ENCODE data around the gene SLC10A1.
A peak's percentile ranks its signal among the peaks of the same experiment; 100 is the strongest.
"Not testable (repeated sequence)": the region's sequence is repeated elsewhere in the genome, so short reads cannot be mapped to it uniquely, and the experiment has no call there.

Gene SLC10A1

DNA sequence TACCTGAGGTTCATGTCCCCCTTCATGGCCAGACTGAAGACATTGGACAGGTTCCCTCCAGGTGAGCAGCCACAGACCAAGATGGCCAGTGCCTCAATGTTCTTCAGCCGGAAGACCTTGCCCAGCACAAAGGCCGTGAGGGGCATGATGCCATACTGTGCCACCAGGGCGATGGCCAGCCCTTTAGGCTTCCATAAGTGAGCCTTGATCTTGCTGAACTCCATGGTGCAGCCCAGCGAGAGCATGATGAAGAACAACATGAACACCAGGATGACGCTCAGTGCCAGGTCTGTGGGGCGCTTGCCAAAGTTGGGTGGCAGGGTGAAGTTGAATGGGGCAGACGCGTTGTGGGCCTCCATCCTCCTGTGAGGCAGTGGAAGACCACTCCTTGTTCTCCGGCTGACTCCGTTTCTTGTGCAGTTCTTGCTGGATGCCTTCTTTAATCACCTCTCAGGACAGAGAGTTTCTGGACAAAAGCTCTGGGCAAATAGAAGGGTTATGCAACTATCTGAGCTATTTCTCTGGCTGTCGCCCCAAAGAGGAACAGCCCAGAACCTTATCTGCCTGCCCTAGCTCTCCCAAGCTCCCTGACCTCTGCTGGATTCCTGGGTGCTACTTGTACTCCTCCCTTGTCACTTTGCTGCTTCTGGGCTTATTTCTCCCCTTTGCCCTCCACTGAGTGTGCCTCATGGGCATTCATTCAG lies at the start of gene SLC10A1:
Gene SLC10A1, minus strand, starts transcription at position 445 of the 704 bp plus-strand sequence. Its CDS starts 86 bp downstream, at position 359.
- DNase-seq: no peak

DNA sequence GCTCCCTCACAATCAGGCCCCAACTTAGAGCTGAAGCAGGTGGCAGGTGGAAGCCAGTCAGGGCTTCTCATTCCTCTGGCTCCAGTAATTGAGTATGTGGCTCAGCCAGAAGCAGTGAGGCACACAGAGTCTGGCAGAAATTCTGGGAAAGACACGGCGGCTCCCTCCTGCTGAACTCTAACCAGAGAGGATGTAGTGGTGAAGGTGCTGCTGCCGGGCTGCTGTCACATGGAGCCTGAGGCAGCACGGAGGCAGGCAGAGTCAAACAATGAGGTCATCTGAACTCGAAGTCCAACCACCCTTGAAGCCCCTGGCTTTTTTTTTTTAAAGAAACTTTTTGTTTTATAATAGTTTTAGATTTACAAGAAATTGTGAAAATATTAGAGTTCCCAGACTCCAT lies 48.7 kb upstream of the SLC10A1 start:
- DNase-seq: no peak

- DNase-seq: no peak
These were observed 48.1 kb upstream of the SLC10A1 start for GRCh38 chr14:69845050-69845581.

GRCh38 chr14:69844171-69844570 lies 47.1 kb upstream of the SLC10A1 start:
- DNase-seq: no peak

DNA sequence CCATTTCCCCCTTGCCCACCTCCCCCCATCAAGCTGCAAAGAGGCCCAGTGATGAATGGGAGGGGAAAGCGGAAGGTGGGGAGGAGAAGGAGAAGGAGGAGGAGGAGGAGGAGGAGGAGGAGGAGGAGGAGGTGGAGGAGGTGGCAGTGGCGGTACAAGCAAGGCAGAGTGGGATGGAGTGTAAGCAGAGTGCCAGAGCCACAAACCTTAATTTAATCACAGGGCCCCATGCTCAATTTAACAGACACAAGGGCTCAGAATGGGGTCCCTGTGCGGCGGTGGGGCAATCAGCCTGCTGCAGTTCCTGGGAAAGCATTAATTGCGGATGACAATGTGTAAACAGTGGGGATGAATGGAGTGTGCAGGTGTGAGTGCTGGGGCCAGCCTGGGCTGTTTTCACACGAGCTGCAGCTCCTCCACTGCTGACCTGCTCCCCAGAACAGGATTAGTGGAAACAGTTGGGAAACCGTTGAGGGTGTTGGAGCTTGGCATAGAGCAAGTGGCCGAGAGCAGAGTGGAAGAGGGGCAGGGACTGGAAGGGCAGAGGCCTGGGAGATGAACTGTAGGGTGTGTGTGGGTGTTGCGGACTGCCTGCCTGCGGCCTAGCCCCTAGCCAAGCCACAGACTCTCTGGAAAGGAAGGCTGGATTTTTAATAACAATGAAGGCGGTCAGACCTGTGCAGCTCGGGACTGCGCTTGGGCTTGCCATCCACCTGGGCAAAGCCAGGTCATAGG lies 45.8 kb upstream of the SLC10A1 start:
- DNase-seq: no peak

DNA sequence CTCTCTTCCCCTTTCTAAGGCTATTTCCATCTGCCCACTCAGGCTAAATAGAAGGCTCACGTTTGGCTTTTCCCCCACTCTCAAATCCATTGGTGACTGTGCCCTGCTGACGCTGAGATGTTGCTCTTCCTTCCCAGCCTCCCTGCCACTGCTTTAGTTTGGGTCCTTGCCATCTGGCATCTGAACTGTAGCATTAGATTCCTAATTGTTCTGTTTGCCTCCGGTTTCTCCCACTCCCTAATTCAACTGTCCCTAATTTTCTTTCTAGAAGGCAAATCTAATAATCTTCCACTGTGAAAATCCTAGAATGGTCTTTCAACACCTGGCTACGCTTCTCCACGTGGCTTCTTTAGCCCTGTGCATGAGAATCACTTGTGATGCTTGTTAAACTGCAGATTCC lies 44.6 kb upstream of the SLC10A1 start:
- DNase-seq: no peak

DNA sequence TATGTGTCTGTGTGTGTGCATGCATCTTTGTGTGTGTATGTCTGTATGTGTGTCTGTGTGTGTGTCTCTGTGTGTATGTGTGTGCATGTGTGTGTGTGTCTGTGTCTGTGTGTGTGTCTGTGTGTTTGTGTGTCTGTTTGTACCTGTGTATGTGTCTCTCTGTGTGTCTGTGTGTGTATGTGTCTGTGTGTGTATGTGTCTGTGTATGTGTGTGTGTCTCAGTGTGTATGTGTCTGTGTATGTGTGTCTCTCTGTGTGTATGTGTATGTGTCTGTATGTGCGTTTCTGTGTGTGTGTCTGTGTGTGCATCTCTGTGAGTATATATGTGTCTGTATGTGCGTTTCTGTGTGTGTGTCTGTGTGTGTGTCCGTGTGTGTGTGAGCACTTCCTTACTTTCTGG lies 42.6 kb upstream of the SLC10A1 start:
- DNase-seq: no peak

DNA sequence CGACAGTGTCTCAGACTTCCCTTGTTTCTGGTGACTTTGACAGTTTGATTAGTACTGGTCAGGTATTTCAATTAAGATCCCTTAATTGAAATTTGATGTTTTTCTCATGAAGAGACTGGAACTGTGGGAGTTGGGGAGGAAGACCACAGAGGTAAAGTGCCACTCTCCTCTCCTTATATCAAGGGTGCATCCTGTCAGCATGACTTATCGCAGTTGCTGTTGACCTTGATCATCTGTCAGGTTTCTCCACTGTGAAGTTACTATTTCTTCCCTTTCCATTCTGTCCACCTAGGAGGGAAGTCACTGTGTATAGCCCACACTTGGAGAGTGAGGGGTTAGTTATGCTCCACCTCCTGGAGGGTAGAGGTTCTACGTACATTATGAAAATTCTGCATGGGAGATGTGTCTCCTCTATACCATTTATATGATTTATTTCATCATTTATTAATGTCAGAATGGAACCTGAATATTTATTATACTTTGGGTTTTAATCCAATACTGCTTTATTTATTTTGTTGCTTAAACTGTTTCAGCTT lies 41.9 kb upstream of the SLC10A1 start:
- DNase-seq: no peak

GRCh38 chr14:69828879-69829278 lies 31.8 kb upstream of the SLC10A1 start:
- DNase-seq: no peak

- no peak for DNase-seq
These were observed 31.3 kb upstream of the SLC10A1 start for GRCh38 chr14:69828354-69828753.

DNA sequence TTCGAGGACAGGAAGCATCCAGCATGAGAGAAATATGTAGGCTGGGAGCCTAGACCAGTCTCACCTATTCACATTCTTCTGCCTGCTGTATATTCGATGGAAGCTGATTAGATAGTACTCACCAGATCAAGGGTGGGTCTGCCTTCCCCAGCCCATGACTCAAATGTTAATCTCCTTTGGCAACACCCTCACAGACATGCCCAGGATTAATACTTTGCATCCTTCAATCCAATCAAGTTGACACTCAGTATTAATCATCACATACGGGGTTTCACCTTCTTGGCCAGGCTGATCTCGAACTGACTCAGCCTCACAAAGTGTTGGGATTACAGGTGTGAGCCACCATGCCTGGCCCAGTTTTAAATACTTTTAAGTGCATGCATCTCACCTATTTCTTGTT lies 30.5 kb upstream of the SLC10A1 start:
- DNase-seq: no peak

DNA sequence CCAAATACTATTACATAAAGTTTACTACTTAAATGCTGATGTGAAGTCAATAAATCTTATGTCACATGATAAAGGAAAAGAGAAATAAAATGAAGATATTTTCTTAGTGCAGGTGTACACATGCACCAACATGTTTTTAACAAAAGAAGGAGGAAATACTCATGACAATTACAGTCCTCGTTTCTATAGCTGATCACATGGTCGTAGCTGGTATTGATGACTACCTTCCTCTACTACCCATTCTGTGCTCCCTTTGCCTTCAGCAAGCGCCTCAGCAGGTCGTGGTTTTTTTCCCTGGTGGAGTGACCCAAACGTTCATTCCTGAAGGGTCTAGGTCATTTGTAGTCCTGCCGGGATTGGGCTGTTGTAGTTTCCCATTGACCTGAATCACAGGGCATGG lies 25.4 kb upstream of the SLC10A1 start:
- no peak for DNase-seq

DNA sequence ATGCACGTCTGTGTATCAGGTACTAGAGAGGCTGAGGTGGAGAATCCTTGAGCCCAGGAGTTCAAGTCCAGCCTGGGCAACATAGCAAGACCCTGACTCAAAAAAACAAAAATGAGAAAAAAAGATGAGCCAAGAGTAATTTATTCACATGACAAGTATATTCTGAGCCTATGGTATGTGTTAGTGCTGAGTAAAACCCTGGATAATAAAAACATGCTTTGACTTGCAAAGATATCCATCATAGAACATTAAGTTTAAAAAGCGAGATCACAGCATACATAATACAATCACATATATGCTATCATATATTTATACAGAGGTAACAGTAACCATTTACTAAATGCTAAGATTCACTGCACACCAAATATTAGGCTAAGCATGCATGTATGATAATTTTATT lies 23.9 kb upstream of the SLC10A1 start:
- no peak for DNase-seq

DNA sequence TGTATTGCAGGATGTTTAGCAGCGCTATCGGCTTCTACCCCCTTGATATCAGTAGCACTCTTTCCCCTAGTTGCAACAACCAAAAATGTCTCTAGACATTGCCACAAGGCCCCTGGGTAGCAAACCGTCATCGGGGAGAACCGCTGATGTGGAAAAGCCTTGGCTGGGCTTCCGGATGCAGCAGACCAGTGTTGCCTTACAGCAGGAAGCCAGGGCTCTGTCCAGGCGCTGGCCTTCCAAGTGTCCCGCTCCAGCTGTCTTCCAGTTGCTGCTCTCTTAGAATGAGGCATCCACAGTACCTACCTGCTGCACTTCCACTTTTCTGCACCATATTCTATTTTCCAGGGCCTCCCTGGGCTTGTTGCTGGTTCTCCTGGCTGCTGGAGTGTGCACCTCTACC lies 22.6 kb upstream of the SLC10A1 start:
- no peak for DNase-seq

DNA sequence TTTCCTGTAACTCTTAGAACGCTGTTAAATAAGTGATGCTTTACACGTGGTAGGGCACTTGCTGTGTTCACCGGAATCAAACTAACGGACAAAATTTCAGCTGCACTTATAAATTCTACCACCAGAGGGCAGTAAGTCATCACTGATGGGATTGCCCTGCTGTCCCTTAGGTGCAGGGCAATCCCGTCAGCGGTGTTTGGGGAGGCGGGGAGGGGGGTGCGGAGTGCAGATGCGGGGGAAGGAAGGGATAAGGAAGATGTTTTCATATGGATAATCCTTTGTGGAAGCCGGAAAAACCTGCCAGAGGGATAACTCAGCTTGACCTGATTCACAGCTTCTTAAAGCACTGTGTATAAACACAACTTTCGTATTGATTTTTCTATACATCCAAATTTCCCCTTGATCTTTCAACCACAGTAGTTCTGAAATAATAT lies 21.7 kb upstream of the SLC10A1 start:
- peak; percentile 78 for DNase-seq

- no peak for DNase-seq
These were observed 19.2 kb upstream of the SLC10A1 start for GRCh38 chr14:69816216-69816615.

GRCh38 chr14:69815556-69815955 lies 18.5 kb upstream of the SLC10A1 start:
- no peak for DNase-seq

- DNase-seq: no peak
These were observed 17.4 kb upstream of the SLC10A1 start for GRCh38 chr14:69814397-69814796.

GRCh38 chr14:69813346-69813745 lies 16.3 kb upstream of the SLC10A1 start:
- not testable (repeated sequence) for DNase-seq

- DNase-seq: peak; percentile 36
These were observed 15.7 kb upstream of the SLC10A1 start for GRCh38 chr14:69812711-69813110.

GRCh38 chr14:69811868-69812252 lies 14.8 kb upstream of the SLC10A1 start:
- no peak for DNase-seq

DNA sequence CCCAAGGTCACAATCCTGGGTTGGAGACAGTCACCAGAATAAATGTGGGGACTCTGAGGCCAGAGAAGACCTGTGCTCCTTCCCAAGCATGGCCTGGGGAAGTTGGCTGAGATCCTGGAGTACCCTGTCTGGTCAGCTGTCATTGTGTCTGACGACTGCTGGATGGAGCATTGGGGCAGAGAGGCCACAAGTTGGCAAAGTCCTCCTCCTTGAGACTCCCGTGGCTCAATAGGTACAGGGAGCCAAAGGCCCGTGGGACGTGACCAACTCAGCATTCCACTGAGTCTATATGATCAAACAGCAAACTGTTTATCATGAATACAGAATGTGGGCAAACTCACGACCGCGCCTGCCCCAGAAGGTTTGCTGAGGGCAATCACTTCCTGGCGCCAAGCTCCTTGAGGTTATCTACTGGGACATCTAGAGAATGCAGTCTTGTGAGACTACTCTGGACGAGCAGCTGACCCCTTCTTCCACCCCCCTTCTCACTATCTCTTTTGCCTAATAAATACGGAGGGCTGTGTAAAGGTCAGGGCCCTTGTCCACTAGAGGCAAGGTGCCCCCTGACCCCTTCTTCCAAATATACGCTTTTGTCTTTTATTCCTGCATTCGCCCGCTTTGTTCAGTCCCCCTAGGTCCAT lies 14.3 kb upstream of the SLC10A1 start:
- DNase-seq: no peak

Measured in hematopoietic multipotent progenitor cell treated with erythropoietin and hydrocortisone succinate and interleukin-3 and kit ligand, for 8 days (in vitro differentiated cells).